BJ (cell line): ENCODE data around the gene B3GAT3. TPM values are rescaled to one million over a fixed set of nuclear protein-coding genes. Genes with fewer than 3 reads are reported as not detected.

Source experiments
- CTCF ChIA-PET: fragments of 350-600 bp; formaldehyde crosslinking; extraction: SDS; loops from one replicate; lab custom pipeline; 2021; ENCODE audit warnings: antibody characterized with exemption, inconsistent platforms; lab: Yijun Ruan, JAX
- POLR2A ChIA-PET: fragments of 300-600 bp; sonication (Branson Sonifier 250); formaldehyde crosslinking; extraction: SDS; loops from one replicate; lab custom pipeline; 2021; ENCODE audit warnings: antibody characterized with exemption; lab: Charles Lee
- DNase-seq: peaks from one replicate; pipeline ENCODE4 v3.0.0-alpha.2; 2011; ENCODE audit warnings: low read depth
- H3K27me3 ChIP-seq: 2 replicates; pipeline ENCODE4 v1.6.0; 2011; ENCODE audit warnings: low read length; ENCODE audit not compliant: control insufficient read depth, insufficient read depth
- H3K36me3 ChIP-seq: 2 replicates; pipeline ENCODE4 v1.5.1; 2011; ENCODE audit warnings: low read length; ENCODE audit not compliant: control insufficient read depth, insufficient read depth
- H3K4me3 ChIP-seq: 2 replicates; pipeline ENCODE4 v1.5.1; 2011; ENCODE audit warnings: low read depth, mild to moderate bottlenecking, control low read depth, low read length
- CTCF ChIP-seq: IDR thresholded peaks from 2 replicates; pipeline ENCODE4 v1.5.1; 2011; ENCODE audit warnings: low read depth, mild to moderate bottlenecking, control low read depth, inconsistent platforms, low read length, moderate library complexity; ENCODE audit not compliant: insufficient read depth
- polyA plus RNA-seq: library from polyadenylated mRNA; depleted of rRNA; stranded (reverse); fragments of >200 nt; gene quantifications from 2 replicates; pipeline ENCODE4 v1.2.3, GENCODE V29; 2011

The B3GAT3 gene
- polyA plus RNA-seq, 1 experiment: 42.4 TPM

GRCh38 chr11:62610814-62611704 is 10.7 kb downstream of the B3GAT3 start:
- TF ChIP-seq CTCF: no peak
- POLR2A ChIA-PET: interaction anchor here (1.4 kb wide), 1 partner anchor 10 kb away, joined by 3 read pairs; the partner anchor contains the start of gene MTA2
- CTCF ChIA-PET: interaction anchor here (0.7 to 3.4 kb wide), 17 partner anchors 8 to 282 kb away, joined by 3 to 26 read pairs (median 4); partner anchors contain the start of genes B3GAT3, C11orf98, CSKMT and MTA2
- peak overlapping the region; percentile 65 for H3K4me3 ChIP-seq
- no peaks in the 10 kb centered on the region for H3K27me3 ChIP-seq
- DNase-seq: no peak
- peaks cover 13% of the 10 kb centered on the region for H3K36me3 ChIP-seq

- POLR2A ChIA-PET: no interaction called here
- peaks cover 17% of the 10 kb centered on the region for H3K36me3 ChIP-seq
- no peak for DNase-seq
- CTCF ChIA-PET: interaction anchor here (1.8 to 3.4 kb wide), 3 partner anchors 11 to 16 kb away, joined by 8 to 26 read pairs (median 14); partner anchors contain the start of gene B3GAT3
- no peak overlapping the region for H3K4me3 ChIP-seq
- no peak for TF ChIP-seq CTCF
- H3K27me3 ChIP-seq: no peaks in the 10 kb centered on the region
These were observed 11.4 kb downstream of the B3GAT3 start for GRCh38 chr11:62610403-62610802.

DNA sequence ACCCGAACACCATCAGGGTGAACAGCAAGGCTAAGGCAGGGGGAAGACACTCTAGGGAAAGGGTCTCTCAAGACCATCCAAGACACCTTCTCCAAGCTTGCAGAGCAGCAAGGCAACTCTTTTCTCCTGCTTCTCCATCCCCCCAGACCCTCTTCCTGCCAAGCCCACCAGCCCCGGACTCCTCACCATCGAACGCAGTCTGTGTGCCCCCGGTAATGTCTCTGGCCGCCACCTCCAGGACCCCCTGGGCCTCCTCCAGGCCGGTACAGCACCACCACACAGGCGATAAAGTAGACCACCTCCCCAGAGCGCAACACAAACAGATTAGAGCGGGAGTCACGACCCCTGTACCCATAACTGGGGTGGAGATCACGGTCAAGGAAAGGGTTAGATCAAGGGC is 13.0 kb downstream of the B3GAT3 start:
- ChIA-PET CTCF (interaction anchor here (1.1 to 1.5 kb wide), 3 partner anchors 12 to 229 kb away, joined by 3 read pairs; no protein-coding TSS in a partner anchor), POLR2A (no interaction called here)
- H3K36me3 ChIP-seq: peaks cover 17% of the 10 kb centered on the region
- H3K27me3 ChIP-seq: no peaks in the 10 kb centered on the region
- TF ChIP-seq CTCF: no peak
- no peak for DNase-seq
- H3K4me3 ChIP-seq: no peak overlapping the region

GRCh38 chr11:62607714-62608113 is 14.1 kb downstream of the B3GAT3 start:
- TF ChIP-seq CTCF: no peak
- H3K27me3 ChIP-seq: no peaks in the 10 kb centered on the region
- ChIA-PET CTCF (interaction anchor here (1.2 to 1.5 kb wide), 2 partner anchors 11 to 13 kb away, joined by 3 read pairs; no protein-coding TSS in a partner anchor), POLR2A (no interaction called here)
- H3K4me3 ChIP-seq: no peak overlapping the region
- DNase-seq: no peak
- peaks cover 17% of the 10 kb centered on the region for H3K36me3 ChIP-seq

- POLR2A ChIA-PET: no interaction called here
- no peak for TF ChIP-seq CTCF
- no peak overlapping the region for H3K4me3 ChIP-seq
- no peak for DNase-seq
- no peaks in the 10 kb centered on the region for H3K27me3 ChIP-seq
- H3K36me3 ChIP-seq: peaks cover 17% of the 10 kb centered on the region
- CTCF ChIA-PET: no interaction called here
These were observed 15.9 kb downstream of the B3GAT3 start for GRCh38 chr11:62605902-62606301.
